Dendritic cell treated with granulocyte-macrophage colony-stimulating factor and Interleukin-4, amounts not matched to agents 40 ng/mL and 50 ng/mL, for 4 days (primary cell): ENCODE results near the gene BCL2L13.
"Not testable (repeated sequence)": the region's sequence is repeated elsewhere in the genome, so short reads cannot be mapped to it uniquely, and the experiment has no call there.

Source experiments
- H3K27ac Mint-ChIP-seq: one replicate; pipeline ENCODE4 v1.8.0; 2022; ENCODE audit warnings: mild to moderate bottlenecking, mixed read lengths
- H3K27me3 Mint-ChIP-seq: one replicate; pipeline ENCODE4 v1.8.0; 2022; ENCODE audit warnings: mild to moderate bottlenecking, mixed read lengths
- H3K36me3 Mint-ChIP-seq: one replicate; pipeline ENCODE4 v1.8.0; 2022; ENCODE audit warnings: low read depth, mixed read lengths
- H3K4me1 Mint-ChIP-seq: one replicate; pipeline ENCODE4 v1.8.0; 2022; ENCODE audit warnings: low read depth, mixed read lengths
- H3K4me3 Mint-ChIP-seq: one replicate; pipeline ENCODE4 v1.8.0; 2022; ENCODE audit warnings: mild to moderate bottlenecking, moderate library complexity, mixed read lengths
- H3K9me3 Mint-ChIP-seq: one replicate; pipeline ENCODE4 v1.8.0; 2022; ENCODE audit warnings: mixed read lengths
- intact Hi-C: fragments of 100-400 bp; cut with micrococcal nuclease; formaldehyde crosslinking; loops from one replicate; pipeline ENCODE4 v1.15.0; 2022

BCL2L13 gene

GRCh38 chr22:17647991-17648390 is 9.4 kb downstream of the BCL2L13 start:
- intact Hi-C loops = no loop called here
- H3K36me3 Mint-ChIP-seq = peaks cover 21% of the 10 kb centered on the region
- H3K27me3 Mint-ChIP-seq = no peaks in the 10 kb centered on the region
- H3K4me1 Mint-ChIP-seq = peaks cover 17% of the 10 kb centered on the region
- no peak overlapping the region for H3K4me3 Mint-ChIP-seq
- H3K27ac Mint-ChIP-seq = peak overlapping the region; percentile 50
- no peaks in the 10 kb centered on the region for H3K9me3 Mint-ChIP-seq

- Mint-ChIP-seq H3K27ac (no peak overlapping the region), H3K4me3 (no peak overlapping the region), H3K9me3 (no peaks in the 10 kb centered on the region), H3K36me3 (peaks cover 27% of the 10 kb centered on the region), H3K27me3 (no peaks in the 10 kb centered on the region), H3K4me1 (peaks cover 21% of the 10 kb centered on the region)
- intact Hi-C loops = no loop called here
Measured at GRCh38 chr22:17648569-17648968, 10.0 kb downstream of the BCL2L13 start.

DNA sequence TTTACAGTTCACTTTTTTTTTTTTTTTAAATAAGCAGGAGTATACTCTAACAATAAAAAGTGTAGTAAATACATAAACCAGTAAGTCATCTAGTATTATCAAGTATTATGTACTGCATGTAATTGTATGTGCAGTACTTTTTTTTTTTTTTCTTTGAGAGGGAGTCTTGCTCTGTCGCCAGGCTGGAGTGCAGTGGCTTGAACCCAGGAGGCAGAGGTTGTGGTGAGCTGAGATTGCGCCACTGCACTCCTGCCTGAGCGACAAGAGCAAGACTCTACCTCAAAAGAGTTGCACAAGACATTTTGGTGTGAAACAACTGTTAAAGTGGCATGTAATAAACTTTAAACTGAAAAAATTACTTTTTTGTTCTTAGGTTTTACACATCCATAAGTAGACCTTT is 16.7 kb downstream of the BCL2L13 start:
- Mint-ChIP-seq H3K4me1 (peaks cover 21% of the 10 kb centered on the region), H3K27me3 (no peaks in the 10 kb centered on the region), H3K27ac (no peak overlapping the region), H3K9me3 (no peaks in the 10 kb centered on the region), H3K36me3 (peaks cover 57% of the 10 kb centered on the region), H3K4me3 (no peak overlapping the region)
- intact Hi-C loops = no loop called here

DNA sequence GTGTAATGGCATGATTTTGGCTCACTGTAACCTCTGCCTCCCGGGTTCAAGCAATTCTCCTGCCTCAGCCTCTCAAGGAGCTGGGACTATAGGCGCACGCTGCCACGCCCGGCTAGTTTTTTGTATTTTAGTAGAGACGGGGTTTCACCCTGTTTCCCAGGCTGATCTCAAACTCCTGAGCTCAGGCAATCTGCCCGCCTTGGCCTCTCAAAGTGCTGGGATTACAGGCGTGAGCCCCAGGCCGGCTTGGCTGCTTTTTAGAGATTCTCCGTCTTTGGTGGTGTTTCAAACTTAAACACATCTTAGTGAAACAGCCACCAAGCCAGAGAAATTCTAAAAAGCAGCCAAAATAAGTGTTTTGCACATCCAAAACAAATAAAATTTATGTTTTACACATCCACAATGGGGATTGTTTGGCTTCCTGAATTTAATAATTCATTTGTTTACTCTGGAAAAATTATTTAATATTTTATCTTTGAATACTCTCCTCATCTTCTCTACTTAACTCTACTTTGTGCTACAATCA is 18.4 kb downstream of the BCL2L13 start:
- H3K27me3 Mint-ChIP-seq = no peaks in the 10 kb centered on the region
- intact Hi-C loops = no loop called here
- H3K9me3 Mint-ChIP-seq = no peaks in the 10 kb centered on the region
- peaks cover 20% of the 10 kb centered on the region for H3K4me1 Mint-ChIP-seq
- H3K27ac Mint-ChIP-seq = no peak overlapping the region
- no peak overlapping the region for H3K4me3 Mint-ChIP-seq
- peaks cover 65% of the 10 kb centered on the region for H3K36me3 Mint-ChIP-seq

- Mint-ChIP-seq H3K27ac (no peak overlapping the region), H3K4me1 (peaks cover 28% of the 10 kb centered on the region), H3K27me3 (no peaks in the 10 kb centered on the region), H3K36me3 (peaks cover 84% of the 10 kb centered on the region), H3K9me3 (peaks cover 7% of the 10 kb centered on the region), H3K4me3 (no peak overlapping the region)
- intact Hi-C loops = no loop called here
Measured at GRCh38 chr22:17664414-17665055, 26.0 kb downstream of the BCL2L13 start.

DNA sequence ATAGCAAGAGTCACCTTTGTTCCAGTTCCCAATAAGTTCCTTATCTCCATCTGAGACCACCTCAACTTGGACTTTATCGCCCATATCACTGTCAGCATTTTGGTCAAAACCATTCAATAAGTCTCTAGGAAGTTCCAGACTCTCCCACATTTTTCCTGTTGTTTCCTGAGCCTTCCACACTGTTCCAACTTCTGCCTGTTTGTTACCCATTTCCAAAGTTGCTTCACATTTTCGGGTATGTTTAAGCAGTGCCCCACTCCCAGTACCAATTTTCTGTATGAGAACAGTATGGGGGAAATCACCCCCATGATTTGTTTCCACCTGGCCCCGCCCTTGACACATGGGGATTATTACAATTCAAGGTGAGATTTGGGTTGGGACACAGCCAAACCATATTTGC is 26.7 kb downstream of the BCL2L13 start:
- peaks cover 8% of the 10 kb centered on the region for H3K9me3 Mint-ChIP-seq
- H3K27me3 Mint-ChIP-seq = no peaks in the 10 kb centered on the region
- H3K36me3 Mint-ChIP-seq = peaks cover 84% of the 10 kb centered on the region
- peak overlapping the region; percentile 10 for H3K27ac Mint-ChIP-seq
- intact Hi-C loops = no loop called here
- H3K4me3 Mint-ChIP-seq = no peak overlapping the region
- peaks cover 29% of the 10 kb centered on the region for H3K4me1 Mint-ChIP-seq

- Mint-ChIP-seq H3K4me3 (no peak overlapping the region), H3K36me3 (peaks cover 84% of the 10 kb centered on the region), H3K27me3 (no peaks in the 10 kb centered on the region), H3K9me3 (peaks cover 8% of the 10 kb centered on the region), H3K4me1 (peaks cover 29% of the 10 kb centered on the region), H3K27ac (no peak overlapping the region)
- intact Hi-C loops = no loop called here
Measured at GRCh38 chr22:17665854-17666253, 27.3 kb downstream of the BCL2L13 start.

DNA sequence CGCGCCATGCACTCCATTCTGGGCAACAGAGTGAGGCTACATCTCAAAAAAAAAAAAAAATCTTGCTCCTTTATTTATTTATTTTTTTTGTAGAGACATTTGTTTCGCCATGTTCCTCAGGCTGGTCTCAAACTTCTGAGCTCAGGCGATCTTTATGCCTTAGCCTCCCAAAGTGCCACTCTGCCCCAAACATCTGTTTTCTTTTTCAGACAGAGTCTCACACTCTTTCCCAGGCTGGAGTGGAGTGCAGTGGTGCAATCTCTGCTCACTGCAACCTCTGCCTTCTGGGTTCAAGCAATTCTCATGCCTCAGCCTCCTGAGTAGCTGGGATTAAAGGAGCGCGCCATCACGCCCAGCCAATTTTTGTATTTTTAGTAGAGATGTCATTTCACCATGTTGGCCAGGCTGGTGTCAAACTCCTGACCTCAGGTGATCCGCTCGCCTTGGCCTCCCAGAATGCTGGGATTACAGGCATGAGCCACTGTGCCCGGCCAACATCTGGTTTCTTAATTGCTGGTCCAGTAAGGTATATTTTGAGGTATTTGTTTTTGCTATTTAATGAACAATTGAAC is 33.0 kb downstream of the BCL2L13 start:
- intact Hi-C loops, H3K9me3 Mint-ChIP-seq, H3K27me3 Mint-ChIP-seq, H3K4me3 Mint-ChIP-seq, H3K27ac Mint-ChIP-seq: not testable (repeated sequence)
- Mint-ChIP-seq H3K36me3 (peaks cover 47% of the 10 kb centered on the region), H3K4me1 (peaks cover 40% of the 10 kb centered on the region)

GRCh38 chr22:17672417-17672991 is 33.9 kb downstream of the BCL2L13 start:
- Mint-ChIP-seq H3K9me3 (peaks cover 8% of the 10 kb centered on the region), H3K27me3 (no peaks in the 10 kb centered on the region), H3K4me3 (no peak overlapping the region), H3K27ac (peak overlapping the region; percentile 6), H3K36me3 (peaks cover 38% of the 10 kb centered on the region), H3K4me1 (peaks cover 40% of the 10 kb centered on the region)
- intact Hi-C loops = no loop called here

- Mint-ChIP-seq H3K27ac (no peak overlapping the region), H3K27me3 (no peaks in the 10 kb centered on the region), H3K9me3 (peaks cover 4% of the 10 kb centered on the region), H3K4me1 (peaks cover 46% of the 10 kb centered on the region), H3K36me3 (peaks cover 27% of the 10 kb centered on the region), H3K4me3 (no peak overlapping the region)
- intact Hi-C loops = no loop called here
Measured at GRCh38 chr22:17674152-17674551, 35.6 kb downstream of the BCL2L13 start.

DNA sequence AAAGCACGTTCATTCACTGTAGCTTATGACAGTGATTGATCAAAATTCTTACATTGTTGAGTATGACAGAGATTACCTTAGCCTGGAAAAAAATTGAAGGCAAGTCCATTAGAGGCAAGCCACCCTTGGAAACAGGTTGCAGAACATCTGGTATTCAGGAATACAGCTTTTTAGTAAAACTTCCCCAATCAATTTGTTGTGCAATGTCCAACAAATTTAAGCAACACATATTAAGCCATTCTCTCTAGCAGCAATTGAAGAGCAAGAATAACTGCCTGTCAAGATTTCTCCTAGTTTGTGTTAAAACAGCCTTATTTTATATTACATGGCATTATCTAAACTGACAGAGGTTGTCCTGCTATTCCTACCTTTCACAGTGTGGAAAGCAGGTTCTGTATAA is 37.0 kb downstream of the BCL2L13 start:
- no peaks in the 10 kb centered on the region for H3K9me3 Mint-ChIP-seq
- no peaks in the 10 kb centered on the region for H3K27me3 Mint-ChIP-seq
- H3K27ac Mint-ChIP-seq = no peak overlapping the region
- H3K36me3 Mint-ChIP-seq = peaks cover 13% of the 10 kb centered on the region
- H3K4me3 Mint-ChIP-seq = no peak overlapping the region
- intact Hi-C loops = no loop called here
- peaks cover 41% of the 10 kb centered on the region for H3K4me1 Mint-ChIP-seq

DNA sequence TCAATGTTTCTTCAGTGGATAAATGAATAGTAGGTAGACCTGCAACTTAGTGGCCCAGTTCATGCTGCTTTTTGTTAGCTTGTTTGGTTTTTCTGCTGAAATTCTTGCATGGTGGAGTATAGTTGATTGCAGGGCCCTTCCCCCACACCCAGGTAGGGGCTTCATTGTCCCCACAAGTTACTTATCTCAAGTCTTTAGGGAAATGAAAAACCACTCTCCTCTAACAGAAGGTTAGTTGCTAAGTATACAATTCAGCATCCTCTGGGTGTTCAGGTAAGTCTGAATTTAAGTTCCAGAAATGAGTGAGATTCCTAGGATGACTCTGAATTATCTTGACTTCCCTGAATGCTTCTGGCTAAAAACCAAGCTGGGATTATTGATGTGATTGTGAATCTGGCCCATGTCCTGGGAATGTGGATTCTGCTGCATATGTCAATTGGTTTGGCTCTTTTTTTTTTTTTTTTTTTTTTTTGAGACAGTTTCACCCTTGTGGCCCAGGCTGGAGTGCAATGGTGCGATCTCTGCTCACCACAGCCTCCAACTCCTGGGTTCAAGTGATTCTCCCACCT is 40.3 kb downstream of the BCL2L13 start:
- no peak overlapping the region for H3K4me3 Mint-ChIP-seq
- intact Hi-C loops = no loop called here
- H3K9me3 Mint-ChIP-seq = no peaks in the 10 kb centered on the region
- no peaks in the 10 kb centered on the region for H3K27me3 Mint-ChIP-seq
- no peaks in the 10 kb centered on the region for H3K36me3 Mint-ChIP-seq
- H3K4me1 Mint-ChIP-seq = peaks cover 23% of the 10 kb centered on the region
- no peak overlapping the region for H3K27ac Mint-ChIP-seq

GRCh38 chr22:17684245-17684644 is 45.7 kb downstream of the BCL2L13 start:
- Mint-ChIP-seq H3K27me3 (no peaks in the 10 kb centered on the region), H3K36me3 (no peaks in the 10 kb centered on the region), H3K27ac (no peak overlapping the region), H3K4me3 (no peak overlapping the region), H3K4me1 (peaks cover 6% of the 10 kb centered on the region), H3K9me3 (no peaks in the 10 kb centered on the region)
- intact Hi-C loops = no loop called here

- peaks cover 24% of the 10 kb centered on the region for H3K36me3 Mint-ChIP-seq
- H3K9me3 Mint-ChIP-seq = no peaks in the 10 kb centered on the region
- H3K4me3 Mint-ChIP-seq = no peak overlapping the region
- H3K4me1 Mint-ChIP-seq = peaks cover 22% of the 10 kb centered on the region
- no peaks in the 10 kb centered on the region for H3K27me3 Mint-ChIP-seq
- H3K27ac Mint-ChIP-seq = no peak overlapping the region
- intact Hi-C loops = no loop called here
Measured at GRCh38 chr22:17692841-17693240, 54.3 kb downstream of the BCL2L13 start.
